ENCODE measurements around the gene WDR37. TPM values are rescaled to one million over a fixed set of nuclear protein-coding genes. Genes with fewer than 3 reads are reported as not detected.

WDR37 gene
- 10.4 to 13.6 TPM (median 11.8 TPM) in 3 replicates for total RNA-seq (2021)
- Bru-seq, nascent RNA = percentile 71 among the genes with signal in this experiment
- long read RNA-seq, experiment 1, full-length matches to known transcripts = 7 of 56 reads
- long read RNA-seq, experiment 1, partial matches to known transcripts = 9 of 56 reads
- long read RNA-seq, experiment 1, other reads (novel, unspliced or antisense) = 40 of 56 reads
- long read RNA-seq, experiment 2, full-length matches to known transcripts = 1 of 13 reads
- long read RNA-seq, experiment 2, partial matches to known transcripts = 2 of 13 reads
- long read RNA-seq, experiment 2, other reads (novel, unspliced or antisense) = 10 of 13 reads
- long read RNA-seq, experiment 3, partial matches to known transcripts = 2 of 8 reads
- long read RNA-seq, experiment 3, other reads (novel, unspliced or antisense) = 6 of 8 reads

- CTCF ChIA-PET = no interaction called here
- DNase-seq (ENCODE audit: low spot score) (peak; percentile 87), ATAC-seq (peak; percentile 90)
- Mint-ChIP-seq H3K4me1 (peaks cover 33% of the 10 kb centered on the region), H3K9me3 (no peaks in the 10 kb centered on the region), H3K36me3 (peaks cover 25% of the 10 kb centered on the region), H3K27me3 (ENCODE audit: low read depth) (no peaks in the 10 kb centered on the region), H3K4me3 (peak within 1 kb of the TSS; percentile 96), H3K27ac (peak within 1 kb of the TSS; percentile 94)
- POLR2A ChIA-PET = no interaction called here
- TF ChIP-seq ERG (CRISPR knock-in tag; IDR thresholded peaks at IDR 0.05) (no peak), E2F5 (CRISPR knock-in tag; IDR thresholded peaks at IDR 0.05) (peak; percentile 82; the same call in 1 of the 2 replicates), FOXP1 (CRISPR knock-in tag; IDR thresholded peaks at IDR 0.05; ENCODE audit: borderline replicate concordance) (peak; percentile 89; the same call in 1 of the 2 replicates), ZBTB43 (CRISPR knock-in tag; IDR thresholded peaks at IDR 0.05) (peak; percentile 68; the same call in 1 of the 2 replicates), CBFB (CRISPR knock-in tag; IDR thresholded peaks at IDR 0.05; ENCODE audit: low read depth) (0 out of 2 replicates have a peak, but pooled peaks have one; percentile 73), ZNF281 (CRISPR knock-in tag; IDR thresholded peaks at IDR 0.05) (peak; percentile 65; the same call in 1 of the 2 replicates), USF2 (CRISPR knock-in tag; IDR thresholded peaks at IDR 0.05) (peak; percentile 39; the same call in 1 of the 2 replicates), MXD4 (CRISPR knock-in tag; IDR thresholded peaks at IDR 0.05; ENCODE audit: borderline replicate concordance) (no peak), JUN (CRISPR knock-in tag; IDR thresholded peaks at IDR 0.05) (0 out of 2 replicates have a peak, but pooled peaks have one; percentile 36), GABPB1 (CRISPR knock-in tag; IDR thresholded peaks at IDR 0.05) (peak; percentile 75), MLX (CRISPR knock-in tag; IDR thresholded peaks at IDR 0.05) (no peak), NR2C2 (CRISPR knock-in tag; IDR thresholded peaks at IDR 0.05) (peak; percentile 72), ZNF317 (CRISPR knock-in tag; IDR thresholded peaks at IDR 0.05; ENCODE audit: borderline replicate concordance, low read depth) (no peak), ZNF423 (CRISPR knock-in tag; IDR thresholded peaks at IDR 0.05) (no peak), ATF2 (CRISPR knock-in tag; IDR thresholded peaks at IDR 0.05; ENCODE audit: borderline replicate concordance, low read depth) (no peak), KAT7 (CRISPR knock-in tag; IDR thresholded peaks at IDR 0.05; ENCODE audit: borderline replicate concordance) (peak; percentile 77; the same call in 1 of the 2 replicates), ATF1 (CRISPR knock-in tag; IDR thresholded peaks at IDR 0.05) (peak; percentile 48; the same call in 1 of the 2 replicates), IRF1 (CRISPR knock-in tag; IDR thresholded peaks at IDR 0.05) (no peak), FOXK1 (CRISPR knock-in tag; IDR thresholded peaks at IDR 0.05) (peak; percentile 76; the same call in 1 of the 2 replicates), FOXP4 (CRISPR knock-in tag; IDR thresholded peaks at IDR 0.05) (peak; percentile 67; the same call in 1 of the 2 replicates), SMAD3 (CRISPR knock-in tag; IDR thresholded peaks at IDR 0.05; ENCODE audit: borderline replicate concordance) (peak; percentile 56; the same call in 1 of the 2 replicates), MYBL2 (CRISPR knock-in tag; IDR thresholded peaks at IDR 0.05) (0 out of 2 replicates have a peak, but pooled peaks have one; percentile 50)
These were observed at the start of gene WDR37 for GRCh38 chr10:1056326-1057105. TSS of gene WDR37 (plus strand) at chr10:1056385. CDS start at chr10:1072156, 15,771 bp downstream.

Measured in WTC11 (cell line).